Neural cell (in vitro differentiated cells): ENCODE results near the gene SCUBE1.

Source experiments
- EP300 ChIP-seq: fragments of 450-650 bp; conservative IDR thresholded peaks from 2 replicates; pipeline ENCODE4 v1.6.1; 2014; ENCODE audit warnings: antibody characterized with exemption, mild to moderate bottlenecking, moderate library complexity; ENCODE audit not compliant: poor library complexity, severe bottlenecking
- EZH2 ChIP-seq: fragments of 200-600, 300-800 bp; shearing (Covaris generic), sonication (generic); IDR thresholded peaks from 2 replicates; pipeline ENCODE4 v1.6.1; 2014; ENCODE audit warnings: antibody characterized with exemption, low read length, borderline replicate concordance, mild to moderate bottlenecking; ENCODE audit not compliant: insufficient read depth, poor library complexity, severe bottlenecking
- MXI1 ChIP-seq: fragments of 450-650 bp; conservative IDR thresholded peaks from 2 replicates; pipeline ENCODE4 v1.6.1; 2014; ENCODE audit warnings: antibody characterized with exemption, mild to moderate bottlenecking; ENCODE audit not compliant: poor library complexity, severe bottlenecking
- POLR2AphosphoS5 ChIP-seq: IDR thresholded peaks from 2 replicates; pipeline ENCODE4 v1.6.1; 2012
- RAD21 ChIP-seq: fragments of 450-650 bp; conservative IDR thresholded peaks from 2 replicates; pipeline ENCODE4 v1.6.1; 2014; ENCODE audit warnings: antibody characterized with exemption, mild to moderate bottlenecking, moderate library complexity
- SMC3 ChIP-seq: fragments of 450-650 bp; conservative IDR thresholded peaks from 2 replicates; pipeline ENCODE4 v1.6.1; 2014; ENCODE audit warnings: antibody characterized with exemption, mild to moderate bottlenecking, moderate library complexity; ENCODE audit not compliant: poor library complexity
- TAF1 ChIP-seq: IDR thresholded peaks from 2 replicates; pipeline ENCODE4 v1.6.1; 2012; ENCODE audit warnings: low read depth
- TF ChIP-seq, protein P1 (sequence below): IDR thresholded peaks from 2 replicates; pipeline ENCODE4 v1.6.1; 2012; ENCODE audit warnings: borderline replicate concordance
- TF ChIP-seq, protein P2 (sequence below): fragments of 450-650 bp; IDR thresholded peaks from 2 replicates; pipeline ENCODE4 v1.5.1; 2014; ENCODE audit warnings: antibody characterized with exemption, mild to moderate bottlenecking, moderate library complexity; ENCODE audit not compliant: poor library complexity, severe bottlenecking

DNA sequence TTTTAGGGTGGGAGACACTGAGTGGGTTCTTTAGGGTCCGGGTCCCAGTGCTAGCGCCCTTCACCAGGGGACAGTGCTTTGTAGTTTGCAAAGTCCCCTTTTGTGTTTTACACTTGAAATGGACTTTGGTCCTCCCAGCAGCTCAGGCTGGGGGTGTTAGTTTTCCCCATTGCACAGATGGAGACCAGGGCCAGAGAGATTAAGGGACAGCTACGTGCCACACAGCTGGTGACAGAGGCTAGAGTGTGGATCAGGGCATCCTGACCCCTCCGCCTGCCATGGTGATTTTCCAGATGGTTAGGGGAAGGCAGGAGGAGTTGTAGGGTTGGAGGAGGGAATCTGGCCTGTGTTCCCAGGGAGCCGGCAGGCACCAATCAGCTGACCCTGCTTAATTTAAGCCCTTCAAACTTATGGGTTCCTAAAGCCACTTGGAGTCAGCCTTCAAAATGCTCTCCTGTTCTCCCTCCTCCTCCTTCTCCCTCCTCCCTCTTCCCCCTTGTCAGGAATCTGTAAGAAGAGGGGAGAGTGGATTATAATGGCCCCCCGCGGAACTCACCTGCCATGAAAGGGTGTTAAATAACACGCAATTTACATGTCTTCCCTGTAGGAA lies 46.2 kb upstream of the SCUBE1 start:
- TF ChIP-seq, protein P1, sequence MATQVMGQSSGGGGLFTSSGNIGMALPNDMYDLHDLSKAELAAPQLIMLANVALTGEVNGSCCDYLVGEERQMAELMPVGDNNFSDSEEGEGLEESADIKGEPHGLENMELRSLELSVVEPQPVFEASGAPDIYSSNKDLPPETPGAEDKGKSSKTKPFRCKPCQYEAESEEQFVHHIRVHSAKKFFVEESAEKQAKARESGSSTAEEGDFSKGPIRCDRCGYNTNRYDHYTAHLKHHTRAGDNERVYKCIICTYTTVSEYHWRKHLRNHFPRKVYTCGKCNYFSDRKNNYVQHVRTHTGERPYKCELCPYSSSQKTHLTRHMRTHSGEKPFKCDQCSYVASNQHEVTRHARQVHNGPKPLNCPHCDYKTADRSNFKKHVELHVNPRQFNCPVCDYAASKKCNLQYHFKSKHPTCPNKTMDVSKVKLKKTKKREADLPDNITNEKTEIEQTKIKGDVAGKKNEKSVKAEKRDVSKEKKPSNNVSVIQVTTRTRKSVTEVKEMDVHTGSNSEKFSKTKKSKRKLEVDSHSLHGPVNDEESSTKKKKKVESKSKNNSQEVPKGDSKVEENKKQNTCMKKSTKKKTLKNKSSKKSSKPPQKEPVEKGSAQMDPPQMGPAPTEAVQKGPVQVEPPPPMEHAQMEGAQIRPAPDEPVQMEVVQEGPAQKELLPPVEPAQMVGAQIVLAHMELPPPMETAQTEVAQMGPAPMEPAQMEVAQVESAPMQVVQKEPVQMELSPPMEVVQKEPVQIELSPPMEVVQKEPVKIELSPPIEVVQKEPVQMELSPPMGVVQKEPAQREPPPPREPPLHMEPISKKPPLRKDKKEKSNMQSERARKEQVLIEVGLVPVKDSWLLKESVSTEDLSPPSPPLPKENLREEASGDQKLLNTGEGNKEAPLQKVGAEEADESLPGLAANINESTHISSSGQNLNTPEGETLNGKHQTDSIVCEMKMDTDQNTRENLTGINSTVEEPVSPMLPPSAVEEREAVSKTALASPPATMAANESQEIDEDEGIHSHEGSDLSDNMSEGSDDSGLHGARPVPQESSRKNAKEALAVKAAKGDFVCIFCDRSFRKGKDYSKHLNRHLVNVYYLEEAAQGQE = no peak
- no peak for TF ChIP-seq RAD21
- TF ChIP-seq, protein P2, sequence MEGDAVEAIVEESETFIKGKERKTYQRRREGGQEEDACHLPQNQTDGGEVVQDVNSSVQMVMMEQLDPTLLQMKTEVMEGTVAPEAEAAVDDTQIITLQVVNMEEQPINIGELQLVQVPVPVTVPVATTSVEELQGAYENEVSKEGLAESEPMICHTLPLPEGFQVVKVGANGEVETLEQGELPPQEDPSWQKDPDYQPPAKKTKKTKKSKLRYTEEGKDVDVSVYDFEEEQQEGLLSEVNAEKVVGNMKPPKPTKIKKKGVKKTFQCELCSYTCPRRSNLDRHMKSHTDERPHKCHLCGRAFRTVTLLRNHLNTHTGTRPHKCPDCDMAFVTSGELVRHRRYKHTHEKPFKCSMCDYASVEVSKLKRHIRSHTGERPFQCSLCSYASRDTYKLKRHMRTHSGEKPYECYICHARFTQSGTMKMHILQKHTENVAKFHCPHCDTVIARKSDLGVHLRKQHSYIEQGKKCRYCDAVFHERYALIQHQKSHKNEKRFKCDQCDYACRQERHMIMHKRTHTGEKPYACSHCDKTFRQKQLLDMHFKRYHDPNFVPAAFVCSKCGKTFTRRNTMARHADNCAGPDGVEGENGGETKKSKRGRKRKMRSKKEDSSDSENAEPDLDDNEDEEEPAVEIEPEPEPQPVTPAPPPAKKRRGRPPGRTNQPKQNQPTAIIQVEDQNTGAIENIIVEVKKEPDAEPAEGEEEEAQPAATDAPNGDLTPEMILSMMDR = no peak
- no peak for TF ChIP-seq SMC3
- TF ChIP-seq POLR2AphosphoS5 = no peak
- no peak for TF ChIP-seq EZH2
- TF ChIP-seq EP300 = no peak
- TF ChIP-seq MXI1 = no peak
- no peak for TF ChIP-seq TAF1
